Central memory CD8-positive, alpha-beta T cell (primary cell): ENCODE data around the gene TTYH1.
"Not testable (repeated sequence)": the region's sequence is repeated elsewhere in the genome, so short reads cannot be mapped to it uniquely, and the experiment has no call there.

Source experiments
- ATAC-seq: fragments of 150-1000 bp; cut with Tn5 transposase; replicated peaks from 2 replicates; pipeline ENCODE4 v1.10.0; 2022; ENCODE audit warnings: mild to moderate bottlenecking, moderate FRiP score, moderate number of reproducible peaks; ENCODE audit not compliant: poor library complexity, severe bottlenecking; ENCODE audit errors: extremely low read depth
- DNase-seq, 2 donors: peaks; one replicate each; pipeline ENCODE4 v3.0.0; 2021; ENCODE audit warnings: low spot score in 2 of 2
- H3K27ac Mint-ChIP-seq: one replicate; pipeline ENCODE4 v1.8.0; 2022; ENCODE audit warnings: low read depth, mild to moderate bottlenecking, moderate library complexity, mixed read lengths
- H3K27me3 Mint-ChIP-seq: one replicate; pipeline ENCODE4 v1.8.0; 2022; ENCODE audit warnings: mixed read lengths
- H3K36me3 Mint-ChIP-seq: one replicate; pipeline ENCODE4 v1.8.0; 2022; ENCODE audit warnings: mild to moderate bottlenecking, moderate library complexity, mixed read lengths; ENCODE audit not compliant: insufficient read depth
- H3K4me1 Mint-ChIP-seq: one replicate; pipeline ENCODE4 v1.8.0; 2022; ENCODE audit warnings: mixed read lengths
- H3K4me3 Mint-ChIP-seq: one replicate; pipeline ENCODE4 v1.8.0; 2022; ENCODE audit warnings: mild to moderate bottlenecking, moderate library complexity, mixed read lengths
- H3K9me3 Mint-ChIP-seq: one replicate; pipeline ENCODE4 v1.8.0; 2022; ENCODE audit warnings: mixed read lengths

TTYH1 gene

DNA sequence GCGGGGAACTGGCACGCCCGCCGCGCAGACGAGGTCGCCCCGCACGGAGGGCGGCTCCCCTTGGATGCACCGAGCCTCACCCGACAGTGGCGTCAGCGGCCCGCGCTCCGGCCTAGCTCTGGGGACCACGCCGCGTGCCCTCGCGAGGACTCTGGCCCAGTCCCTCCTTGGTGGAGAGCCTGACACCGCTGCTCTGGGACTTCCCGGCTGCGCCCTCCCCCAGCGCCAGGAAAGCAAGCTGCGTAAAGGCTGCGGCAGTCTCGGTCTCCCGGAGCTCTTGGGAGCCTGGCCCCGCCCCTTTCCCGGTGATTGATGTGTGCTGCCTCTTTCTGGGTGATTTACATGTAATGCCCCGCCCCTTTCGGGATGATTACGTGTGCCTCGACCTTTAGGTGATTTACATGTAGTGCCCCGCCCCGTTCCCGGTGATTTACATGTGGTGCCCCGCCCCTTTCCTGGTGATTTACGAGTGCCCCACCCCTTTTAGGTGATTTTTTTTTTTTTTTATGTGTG, 48.3 kb downstream of the TTYH1 start, which contains the start of gene LENG9:
TSS of gene LENG9 (minus strand) at position 248 of the 513 bp plus-strand sequence. CDS start 252 bp downstream, outside the sequence.
- DNase-seq (peak; percentile 87), ATAC-seq (peak; percentile 64)
- Mint-ChIP-seq H3K27ac (peak within 1 kb of the TSS; percentile 88), H3K4me3 (peak within 1 kb of the TSS; percentile 86), H3K4me1 (peaks cover 42% of the 10 kb centered on the region), H3K27me3 (peaks cover 4% of the 10 kb centered on the region), H3K9me3 (no peaks in the 10 kb centered on the region), H3K36me3 (peaks cover 48% of the 10 kb centered on the region)

DNA sequence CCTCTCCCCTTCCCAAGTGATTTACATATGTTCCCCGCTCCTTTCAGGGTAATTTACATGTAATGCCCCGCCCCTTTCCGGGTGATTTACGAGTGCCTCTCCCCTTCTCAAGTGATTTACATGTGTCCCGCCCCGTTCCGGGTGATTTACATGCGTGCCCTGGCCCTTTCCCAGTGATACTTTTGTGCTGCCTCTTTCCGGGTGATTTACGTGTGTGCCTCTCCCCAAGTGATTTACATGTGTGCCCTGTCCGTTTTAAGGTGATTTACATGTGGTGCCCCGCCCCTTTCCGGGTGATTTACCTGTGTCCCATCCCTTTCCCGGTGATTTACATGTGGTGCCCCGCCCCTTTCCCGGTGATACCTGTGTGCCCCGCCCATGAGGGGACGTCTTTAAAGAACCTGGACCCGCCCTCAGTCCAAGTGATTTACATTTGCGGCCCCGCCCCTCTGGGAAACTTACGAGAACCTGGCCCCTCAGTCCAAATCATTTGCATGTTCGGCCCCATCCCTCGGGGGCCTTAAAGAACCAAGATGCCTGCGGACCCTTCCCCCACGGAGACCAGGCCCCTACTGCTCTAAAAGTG, 48.9 kb downstream of the TTYH1 start:
- H3K36me3 Mint-ChIP-seq, result peaks cover 43% of the 10 kb centered on the region
- H3K4me3 Mint-ChIP-seq, result peak overlapping the region; percentile 86
- H3K4me1 Mint-ChIP-seq, result peaks cover 36% of the 10 kb centered on the region
- ATAC-seq (peak; percentile 54), DNase-seq (peak; percentile 71 to 76)
- peak overlapping the region; percentile 88 for H3K27ac Mint-ChIP-seq
- no peaks in the 10 kb centered on the region for H3K9me3 Mint-ChIP-seq
- H3K27me3 Mint-ChIP-seq, result peaks cover 10% of the 10 kb centered on the region

DNA sequence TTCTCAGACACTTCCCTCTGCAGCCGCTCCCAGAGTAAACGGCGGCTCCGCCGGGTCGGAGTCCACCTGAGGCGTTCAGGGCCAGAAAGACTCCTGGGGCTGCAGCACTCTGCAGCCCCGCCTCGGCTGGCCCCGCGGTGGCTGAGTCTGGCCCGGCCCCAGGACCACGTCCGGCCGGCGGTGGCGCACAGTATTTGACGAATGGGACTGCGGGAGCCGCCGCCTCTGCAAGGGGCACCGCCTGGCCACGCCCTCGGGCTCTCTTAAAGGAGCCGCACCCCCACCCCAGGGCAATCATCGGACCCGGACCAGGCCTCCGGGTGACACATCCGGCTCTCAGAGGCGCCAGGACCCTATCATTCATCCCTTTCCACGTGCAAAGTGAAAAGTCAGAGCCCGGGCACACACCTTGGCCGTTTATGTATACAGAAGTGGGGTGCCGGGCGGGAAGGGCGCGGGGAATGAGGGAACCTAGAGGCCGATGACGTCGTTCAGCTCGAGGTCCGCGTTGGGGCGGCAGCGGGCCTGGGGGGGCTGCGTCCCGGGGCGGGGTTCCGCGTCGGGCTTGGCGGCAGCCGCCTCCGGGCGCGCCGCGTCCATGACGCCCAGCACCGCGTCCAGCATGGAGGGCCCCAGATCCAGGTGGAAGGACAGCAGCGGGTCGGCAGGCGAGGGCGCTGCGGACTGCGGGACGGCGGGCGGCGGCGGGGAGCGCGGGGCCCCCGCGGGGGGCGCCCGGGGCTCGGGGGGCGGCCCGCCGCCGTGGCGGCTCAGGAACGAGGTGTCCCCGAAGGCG, 49.6 kb downstream of the TTYH1 start:
- H3K4me1 Mint-ChIP-seq, result peaks cover 29% of the 10 kb centered on the region
- DNase-seq, result peak in 1 of 2 donors; percentile 49
- peaks cover 36% of the 10 kb centered on the region for H3K36me3 Mint-ChIP-seq
- H3K4me3 Mint-ChIP-seq, result peak overlapping the region; percentile 86
- ATAC-seq, result no peak
- peak overlapping the region; percentile 88 for H3K27ac Mint-ChIP-seq
- peaks cover 17% of the 10 kb centered on the region for H3K27me3 Mint-ChIP-seq
- no peaks in the 10 kb centered on the region for H3K9me3 Mint-ChIP-seq

DNA sequence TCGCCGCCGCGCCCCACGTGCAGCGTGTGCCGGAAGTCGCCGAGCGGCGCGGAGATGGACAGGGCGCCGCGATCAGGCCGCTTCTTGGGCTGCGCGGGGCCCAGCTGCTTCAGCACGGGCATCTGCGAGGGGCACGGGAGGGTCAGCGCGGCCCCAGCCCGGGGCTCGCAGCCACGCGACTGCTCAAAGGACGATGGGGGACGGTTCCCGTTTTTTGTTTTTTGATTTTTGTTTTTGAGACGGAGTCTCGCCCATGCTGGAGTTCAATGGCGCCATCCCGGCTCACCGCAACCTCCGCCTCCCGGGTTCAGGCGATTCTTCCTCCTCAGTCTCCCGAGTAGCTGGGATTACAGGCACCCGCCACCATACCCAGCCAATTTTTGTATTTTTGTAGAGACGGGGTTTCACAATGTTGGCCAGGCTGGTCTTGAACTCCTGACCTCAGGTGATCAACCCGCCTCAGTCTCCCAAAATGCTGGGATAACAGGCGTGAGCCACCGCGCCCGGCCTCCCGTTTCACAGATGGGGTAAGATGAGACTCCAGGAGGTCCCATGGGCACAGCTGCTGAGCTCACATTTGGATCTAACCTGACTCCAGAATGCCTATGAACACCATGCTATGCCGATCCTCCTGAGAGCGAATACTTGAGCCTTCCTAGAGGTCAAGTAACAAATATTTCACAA, 50.3 kb downstream of the TTYH1 start:
- no peak for ATAC-seq

DNA sequence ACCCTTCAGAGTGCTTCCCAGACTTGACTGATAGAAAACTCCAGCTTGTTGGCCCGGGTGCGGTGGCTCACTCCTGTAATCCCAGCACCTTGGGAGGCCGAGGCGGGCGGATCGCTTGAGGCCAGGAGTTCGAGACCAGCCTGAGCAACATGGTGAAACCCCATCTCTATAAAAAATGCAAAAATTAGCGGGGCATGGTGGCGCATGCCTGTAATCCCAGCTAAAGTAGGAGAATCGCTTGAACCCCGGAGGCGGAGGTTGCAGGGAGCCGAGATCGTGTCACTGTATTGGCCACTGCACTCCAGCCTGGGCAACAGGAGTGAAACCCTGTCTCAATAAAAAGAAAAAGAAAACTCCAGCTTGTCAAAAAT, 50.8 kb downstream of the TTYH1 start:
- Mint-ChIP-seq H3K36me3 (peaks cover 27% of the 10 kb centered on the region), H3K4me1 (peaks cover 37% of the 10 kb centered on the region), H3K4me3 (peak overlapping the region; percentile 69), H3K27me3 (peaks cover 29% of the 10 kb centered on the region)
- H3K27ac Mint-ChIP-seq, ATAC-seq, DNase-seq, H3K9me3 Mint-ChIP-seq: not testable (repeated sequence)

More for the DNA sequence above, 50.3 kb downstream of the TTYH1 start:
- Mint-ChIP-seq H3K27me3 (peaks cover 24% of the 10 kb centered on the region), H3K9me3 (no peaks in the 10 kb centered on the region), H3K4me1 (peaks cover 34% of the 10 kb centered on the region), H3K4me3 (peak overlapping the region; percentile 69), H3K36me3 (peaks cover 33% of the 10 kb centered on the region), H3K27ac (no peak overlapping the region)
- no peak for DNase-seq

DNA sequence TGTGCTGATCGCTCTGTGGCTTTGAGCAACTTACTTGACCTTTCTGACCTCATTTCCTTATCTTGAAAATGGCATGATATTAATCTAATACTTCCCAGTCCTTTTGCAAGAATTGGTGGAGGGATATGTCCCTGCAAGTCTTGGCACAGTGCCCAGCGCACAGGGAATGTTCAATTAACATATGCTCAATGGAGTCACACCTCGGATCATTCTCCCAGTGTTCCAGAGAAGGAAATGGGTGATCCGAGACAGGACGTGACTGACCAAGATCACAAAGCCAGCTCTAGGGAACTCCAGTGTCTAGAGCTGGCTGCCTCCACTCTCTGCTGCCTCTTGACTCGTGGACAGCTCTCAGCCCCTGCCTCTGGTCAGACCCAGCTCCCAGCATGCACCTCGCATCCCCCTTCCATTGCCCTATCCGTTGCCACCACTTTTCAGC, 54.3 kb downstream of the TTYH1 start:
- H3K9me3 Mint-ChIP-seq, result no peaks in the 10 kb centered on the region
- peaks cover 18% of the 10 kb centered on the region for H3K4me1 Mint-ChIP-seq
- ATAC-seq (no peak), DNase-seq (no peak)
- no peak overlapping the region for H3K4me3 Mint-ChIP-seq
- peaks cover 52% of the 10 kb centered on the region for H3K27me3 Mint-ChIP-seq
- peaks cover 2% of the 10 kb centered on the region for H3K36me3 Mint-ChIP-seq
- no peak overlapping the region for H3K27ac Mint-ChIP-seq

DNA sequence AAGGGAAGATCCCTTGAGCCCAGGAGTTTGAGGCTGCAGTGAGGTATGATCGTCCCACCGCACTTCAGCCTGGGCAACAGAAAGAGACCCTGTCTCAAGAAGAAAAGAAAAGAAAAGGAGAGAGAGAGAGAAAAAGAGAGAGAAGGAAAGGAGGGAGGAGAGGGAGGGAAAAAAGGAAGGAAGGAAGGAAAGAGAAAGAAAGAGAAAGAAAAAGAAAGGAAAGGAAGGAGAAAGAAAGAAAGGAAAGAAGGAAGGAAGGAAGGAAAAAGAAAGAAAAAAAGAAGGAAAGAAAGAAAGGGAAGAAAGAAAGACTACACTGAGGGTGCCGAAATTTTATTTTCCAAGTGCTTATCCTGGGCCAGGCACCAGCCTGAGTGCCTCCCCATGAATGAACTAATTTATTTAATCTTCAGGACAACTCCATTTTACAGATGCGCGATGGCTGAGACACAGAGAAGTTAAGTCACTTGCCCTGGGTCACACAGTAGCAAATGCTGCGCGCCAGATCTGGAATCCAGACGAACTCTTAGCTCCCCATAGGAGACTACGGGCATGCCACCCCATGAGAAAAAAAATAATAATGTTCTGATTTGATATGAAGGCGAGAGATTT, 55.1 kb downstream of the TTYH1 start:
- H3K4me3 Mint-ChIP-seq, result no peak overlapping the region
- no peak overlapping the region for H3K27ac Mint-ChIP-seq

DNA sequence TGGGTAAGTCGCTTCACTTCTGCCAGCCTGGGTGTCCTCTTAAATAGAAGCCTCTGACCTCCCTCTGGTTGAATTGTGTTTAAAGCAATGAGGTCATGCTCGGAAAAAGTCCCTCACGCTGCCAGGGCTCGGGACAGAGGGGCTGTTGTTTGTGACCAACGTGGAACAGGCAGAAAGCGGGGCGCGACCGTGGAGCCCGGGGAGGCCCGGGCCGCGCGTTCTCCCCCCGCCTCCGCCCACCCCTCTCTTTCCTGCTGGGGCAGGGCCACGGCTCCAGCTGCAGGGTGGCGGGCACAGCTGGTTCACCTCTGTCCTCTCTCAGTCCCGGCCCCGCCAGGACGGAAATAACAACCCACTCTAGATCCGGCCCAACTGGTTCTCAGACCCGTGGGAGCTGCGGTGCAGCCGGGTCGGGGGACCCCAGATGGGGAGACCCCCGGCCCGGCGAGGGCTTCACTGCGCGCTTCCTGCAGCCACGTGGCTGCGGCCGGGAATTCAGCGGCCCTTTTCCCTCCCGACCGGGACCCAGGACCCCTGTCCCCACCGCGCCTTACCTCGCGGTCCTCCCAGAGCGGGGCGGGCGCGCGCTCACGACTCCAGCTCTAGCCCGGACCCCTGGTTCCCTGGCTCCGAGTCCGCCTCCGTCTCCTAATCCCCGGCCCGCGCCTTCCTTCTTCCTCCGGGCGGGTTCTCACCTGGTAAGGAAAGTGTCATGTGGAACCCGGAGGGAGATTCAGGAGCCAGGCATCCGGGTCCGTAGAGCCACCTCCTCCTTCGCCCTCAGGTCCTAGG, 55.9 kb downstream of the TTYH1 start:
- ATAC-seq, result no peak
- Mint-ChIP-seq H3K9me3 (no peaks in the 10 kb centered on the region), H3K27ac (no peak overlapping the region), H3K27me3 (peaks cover 53% of the 10 kb centered on the region), H3K4me1 (peaks cover 11% of the 10 kb centered on the region), H3K4me3 (peak overlapping the region; percentile 20), H3K36me3 (peaks cover 2% of the 10 kb centered on the region)
- no peak for DNase-seq

More for the DNA sequence above, 55.1 kb downstream of the TTYH1 start:
- peaks cover 52% of the 10 kb centered on the region for H3K27me3 Mint-ChIP-seq
- peaks cover 14% of the 10 kb centered on the region for H3K4me1 Mint-ChIP-seq
- H3K9me3 Mint-ChIP-seq, result no peaks in the 10 kb centered on the region
- no peak for DNase-seq
- no peak for ATAC-seq
- H3K36me3 Mint-ChIP-seq, result peaks cover 2% of the 10 kb centered on the region

DNA sequence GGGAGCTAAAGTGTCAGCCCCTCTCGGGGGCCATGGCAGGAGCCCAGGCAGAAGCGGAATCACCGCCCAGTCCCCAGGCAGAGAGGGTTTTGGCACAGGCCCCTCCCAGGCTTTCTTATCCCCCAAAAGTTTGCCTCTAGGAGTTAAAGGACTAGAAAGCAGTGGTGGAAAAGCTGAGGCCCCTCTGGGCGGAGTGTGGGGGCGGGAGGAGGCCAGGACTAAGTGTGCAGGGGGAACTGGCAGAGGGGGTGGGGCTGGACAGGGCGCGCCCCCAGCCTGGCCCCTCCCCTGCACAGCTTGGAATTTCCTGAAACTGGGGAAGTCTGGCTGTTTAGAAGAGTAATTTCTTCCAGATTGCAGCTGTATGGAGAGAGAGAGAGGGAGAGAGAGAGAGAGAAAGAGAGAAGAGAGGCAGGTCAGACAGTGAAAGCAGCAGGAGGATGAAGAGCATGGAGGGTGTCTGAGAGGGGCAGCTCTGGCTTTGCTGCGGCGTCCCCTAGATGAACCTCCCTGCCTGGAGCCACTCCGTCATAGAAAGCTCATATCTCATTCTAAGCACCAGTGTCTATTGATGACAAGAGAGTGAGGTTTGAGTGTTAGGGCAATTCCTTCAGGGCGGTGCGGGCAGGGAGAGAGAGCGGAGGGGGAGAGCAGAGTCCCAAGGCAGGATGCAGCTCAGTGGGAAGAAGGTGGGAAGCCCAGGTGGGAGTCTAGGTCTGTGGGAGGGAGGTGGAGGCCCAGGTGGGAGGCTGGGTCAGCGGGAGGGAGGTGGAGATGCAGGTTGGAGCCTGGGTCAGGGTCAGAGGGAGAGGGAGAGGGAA, 58.0 kb downstream of the TTYH1 start, which contains the start of gene CDC42EP5:
TSS of gene CDC42EP5 (minus strand) at position 226 of the 821 bp plus-strand sequence. CDS start 7,749 bp downstream, outside the sequence.
- no peak within 1 kb of the TSS for H3K27ac Mint-ChIP-seq
- H3K4me1 Mint-ChIP-seq, result peaks cover 11% of the 10 kb centered on the region
- no peak within 1 kb of the TSS for H3K4me3 Mint-ChIP-seq
- H3K9me3 Mint-ChIP-seq, result no peaks in the 10 kb centered on the region
- ATAC-seq (no peak), DNase-seq (no peak)
- no peaks in the 10 kb centered on the region for H3K36me3 Mint-ChIP-seq
- peaks cover 69% of the 10 kb centered on the region for H3K27me3 Mint-ChIP-seq

DNA sequence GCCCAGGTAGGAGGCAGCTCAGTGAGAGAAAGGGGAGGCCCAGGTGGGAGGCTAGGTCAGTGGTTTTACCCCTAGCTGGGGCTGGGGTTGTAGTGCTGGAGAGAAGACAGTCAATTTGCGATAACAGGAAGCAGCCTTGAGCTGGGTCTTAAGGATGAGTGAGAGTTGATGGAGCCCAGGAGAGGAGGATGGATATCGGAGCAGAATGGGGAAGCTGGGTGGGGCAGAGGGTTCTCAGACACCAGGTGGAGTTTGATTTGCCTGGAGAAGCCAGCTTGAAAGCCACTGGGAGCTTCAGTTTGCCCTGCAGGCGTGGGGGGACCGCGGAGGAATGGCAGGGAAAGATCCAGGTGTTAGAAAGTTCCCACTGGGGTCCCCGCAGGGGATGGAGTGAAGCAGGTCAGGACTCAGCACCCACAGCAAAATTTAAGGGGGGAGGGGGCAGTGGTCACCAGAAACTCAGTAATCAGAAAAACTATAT, 58.7 kb downstream of the TTYH1 start:
- Mint-ChIP-seq H3K27ac (no peak overlapping the region), H3K9me3 (no peaks in the 10 kb centered on the region), H3K4me1 (peaks cover 11% of the 10 kb centered on the region), H3K4me3 (no peak overlapping the region), H3K36me3 (no peaks in the 10 kb centered on the region), H3K27me3 (peaks cover 69% of the 10 kb centered on the region)
- ATAC-seq (no peak), DNase-seq (no peak)

DNA sequence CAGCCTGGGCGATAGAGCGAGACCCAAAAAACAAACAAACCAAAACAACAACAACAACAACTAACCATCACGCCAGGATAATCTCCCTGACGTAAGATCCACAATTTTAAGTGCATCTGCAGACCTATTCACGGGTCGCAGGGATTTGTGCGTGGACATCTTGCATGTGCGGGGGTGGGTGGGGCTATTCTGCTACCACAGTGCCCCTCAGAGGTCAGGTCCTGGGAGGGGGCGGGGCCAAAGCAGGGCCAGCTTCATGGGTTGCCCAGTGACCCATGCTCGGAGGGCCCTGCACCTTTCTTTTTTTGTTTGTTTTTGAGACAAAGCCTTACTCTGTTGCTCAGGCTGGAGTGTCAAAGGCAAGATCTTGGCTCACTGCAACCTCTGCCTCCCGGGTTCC, 60.4 kb downstream of the TTYH1 start:
- Mint-ChIP-seq H3K27ac (no peak overlapping the region), H3K27me3 (peaks cover 61% of the 10 kb centered on the region), H3K4me1 (peaks cover 2% of the 10 kb centered on the region)

More for the DNA sequence above, 60.4 kb downstream of the TTYH1 start:
- ATAC-seq (no peak), DNase-seq (no peak)
- Mint-ChIP-seq H3K36me3 (no peaks in the 10 kb centered on the region), H3K4me3 (no peak overlapping the region), H3K9me3 (no peaks in the 10 kb centered on the region)
